ENCODE data around the gene TIMM23. TPM values are rescaled to one million over a fixed set of nuclear protein-coding genes. Genes with fewer than 3 reads are reported as not detected.

The TIMM23 gene
- total RNA-seq, 1 experiment from 2014 or later, result 111 TPM

DNA sequence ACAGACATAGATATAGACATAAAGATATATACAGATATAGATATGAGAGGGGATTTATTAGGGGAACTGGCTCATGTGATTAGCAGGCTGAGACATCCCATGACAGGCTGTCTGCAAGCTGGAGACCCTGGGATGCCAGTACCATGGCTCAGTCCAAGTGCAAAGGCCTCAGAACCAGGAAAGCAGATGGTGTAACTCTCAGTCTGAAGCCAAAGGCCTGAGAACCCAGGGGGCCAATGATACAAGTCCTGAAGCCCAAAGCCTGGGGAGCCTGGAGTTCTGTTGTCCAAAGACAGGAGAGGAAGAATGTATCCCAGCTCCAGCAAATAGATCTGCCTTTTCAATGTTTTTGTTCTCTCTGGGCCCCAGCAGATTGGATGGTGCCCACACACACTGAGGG lies 52.7 kb downstream of the TIMM23 start:
- no peak for DNase-seq
- Histone ChIP-seq H3K36me3 (replicated peaks; ENCODE audit: control insufficient read depth, insufficient read depth, low read length) (no peaks in the 10 kb centered on the region), H3K4me3 (ENCODE audit: insufficient read depth, low read depth, low read length) (no peak overlapping the region), H3K27me3 (ENCODE audit: control insufficient read depth, insufficient read depth, low read length) (no peaks in the 10 kb centered on the region)

DNA sequence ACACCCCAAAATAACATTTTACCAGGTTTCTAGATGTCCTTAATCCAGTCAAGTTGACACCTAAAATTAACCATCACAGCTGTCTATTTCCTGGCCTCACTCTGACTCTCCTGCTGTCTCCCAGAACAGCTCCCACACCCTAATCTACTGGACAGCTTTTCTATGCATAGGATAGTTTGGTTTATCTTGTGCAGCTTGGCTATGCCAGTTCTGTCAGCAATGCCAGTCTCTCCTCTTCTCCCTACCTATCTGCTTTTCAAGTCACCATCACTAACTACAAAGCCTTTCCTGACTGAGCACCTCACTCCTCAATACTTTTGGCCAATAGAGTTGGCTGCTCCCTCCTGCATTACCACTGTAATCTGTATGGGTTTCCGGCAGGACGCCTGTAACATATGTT lies 53.1 kb downstream of the TIMM23 start:
- H3K4me3 ChIP-seq (ENCODE audit: insufficient read depth, low read depth, low read length), result no peak overlapping the region
- DNase-seq, result no peak
- H3K27me3 ChIP-seq (ENCODE audit: control insufficient read depth, insufficient read depth, low read length), result no peaks in the 10 kb centered on the region
- H3K36me3 ChIP-seq (replicated peaks; ENCODE audit: control insufficient read depth, insufficient read depth, low read length), result no peaks in the 10 kb centered on the region

DNA sequence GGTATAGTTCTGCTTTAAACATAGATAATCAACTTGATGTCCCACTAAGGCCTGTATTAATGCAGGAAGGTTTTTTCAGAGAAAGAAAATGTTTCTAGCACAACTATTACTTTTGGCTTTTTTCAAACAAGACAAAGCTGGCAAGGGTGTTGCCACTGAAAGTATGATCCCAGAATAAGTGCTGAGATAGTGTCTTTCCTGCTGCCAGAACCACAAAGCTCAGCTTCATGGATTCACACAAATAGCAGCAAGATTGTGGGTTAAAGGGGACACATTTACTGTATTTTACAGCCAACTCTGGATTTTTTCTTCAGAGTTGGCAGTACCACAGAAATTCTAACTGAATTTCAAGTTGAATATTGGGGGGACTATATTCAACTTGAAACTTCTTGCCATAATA lies 53.8 kb downstream of the TIMM23 start:
- no peaks in the 10 kb centered on the region for H3K36me3 ChIP-seq (replicated peaks; ENCODE audit: control insufficient read depth, insufficient read depth, low read length)
- H3K27me3 ChIP-seq (ENCODE audit: control insufficient read depth, insufficient read depth, low read length), result no peaks in the 10 kb centered on the region
- DNase-seq, result no peak
- H3K4me3 ChIP-seq (ENCODE audit: insufficient read depth, low read depth, low read length), result no peak overlapping the region

DNA sequence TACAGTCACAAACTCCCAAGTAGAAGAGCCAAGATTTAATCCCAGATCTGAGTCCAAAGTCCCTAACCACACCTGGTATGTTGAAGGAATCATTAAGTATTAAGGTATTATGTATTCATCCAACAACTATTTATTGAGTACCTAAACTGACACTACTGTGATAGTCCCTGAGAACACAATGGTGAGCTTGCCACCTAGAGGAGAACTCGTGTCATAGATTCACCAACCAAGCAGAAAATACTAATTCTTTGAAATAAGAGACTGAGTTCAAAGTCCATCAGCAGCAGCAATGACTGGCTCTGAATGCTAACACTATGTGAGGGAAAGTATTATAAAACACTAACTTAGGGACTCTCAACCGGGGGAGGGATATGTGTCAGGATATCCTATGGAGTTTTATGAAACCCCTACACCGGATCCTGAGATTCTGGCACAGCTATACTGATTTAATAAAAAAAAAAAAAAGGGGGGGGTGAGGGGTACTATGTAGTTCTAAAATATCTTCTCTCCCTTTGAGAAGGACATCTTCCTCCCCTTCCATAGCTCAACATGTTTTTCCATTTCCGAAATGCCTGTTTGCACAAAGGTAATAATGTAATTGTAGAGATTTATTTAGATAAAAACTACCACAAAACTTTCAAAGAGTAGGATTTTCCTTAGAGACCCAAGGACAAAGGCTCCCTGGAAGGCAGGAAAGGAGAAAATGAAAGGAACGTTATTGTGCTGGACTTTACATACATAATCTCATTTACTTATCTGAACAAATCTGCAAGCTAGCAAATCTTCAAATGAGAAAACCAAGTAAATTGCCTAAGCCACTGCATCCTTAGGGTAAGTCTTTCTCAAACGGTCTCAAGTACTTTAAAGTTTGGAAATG lies 56.5 kb downstream of the TIMM23 start:
- DNase-seq, result peak; percentile 57
- peak overlapping the region; percentile 4; the same call in 1 of the 2 replicates for H3K4me3 ChIP-seq (ENCODE audit: insufficient read depth, low read depth, low read length)
- no peaks in the 10 kb centered on the region for H3K27me3 ChIP-seq (ENCODE audit: control insufficient read depth, insufficient read depth, low read length)
- no peaks in the 10 kb centered on the region for H3K36me3 ChIP-seq (replicated peaks; ENCODE audit: control insufficient read depth, insufficient read depth, low read length)

DNA sequence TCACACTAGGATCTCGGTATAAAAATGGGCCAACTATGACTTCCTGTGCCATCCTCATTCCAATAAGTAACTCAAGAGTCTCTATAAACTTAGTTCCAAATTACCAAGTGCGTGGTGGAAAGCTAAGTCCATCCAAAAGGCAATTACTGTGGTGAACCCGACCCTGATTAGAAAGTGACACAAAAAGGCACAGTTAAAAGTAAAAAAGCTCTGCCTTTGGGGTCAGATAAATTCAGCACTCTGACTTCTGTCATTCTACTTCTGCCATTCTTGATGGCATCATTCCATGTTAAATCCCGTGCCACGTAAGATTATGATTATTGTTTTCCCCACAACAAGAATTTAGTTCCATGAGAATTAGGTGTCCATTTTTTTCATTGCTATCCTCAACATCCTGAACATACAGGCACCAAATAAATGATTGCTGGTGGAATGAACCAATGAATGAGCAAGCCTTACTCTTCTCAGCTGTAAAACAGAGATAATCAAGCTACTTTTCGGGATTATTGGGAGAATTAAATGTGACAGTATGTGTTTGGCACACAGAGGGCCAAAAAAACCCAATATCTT lies 57.3 kb downstream of the TIMM23 start:
- peak overlapping the region; percentile 95 for H3K4me3 ChIP-seq (ENCODE audit: insufficient read depth, low read depth, low read length)

DNA sequence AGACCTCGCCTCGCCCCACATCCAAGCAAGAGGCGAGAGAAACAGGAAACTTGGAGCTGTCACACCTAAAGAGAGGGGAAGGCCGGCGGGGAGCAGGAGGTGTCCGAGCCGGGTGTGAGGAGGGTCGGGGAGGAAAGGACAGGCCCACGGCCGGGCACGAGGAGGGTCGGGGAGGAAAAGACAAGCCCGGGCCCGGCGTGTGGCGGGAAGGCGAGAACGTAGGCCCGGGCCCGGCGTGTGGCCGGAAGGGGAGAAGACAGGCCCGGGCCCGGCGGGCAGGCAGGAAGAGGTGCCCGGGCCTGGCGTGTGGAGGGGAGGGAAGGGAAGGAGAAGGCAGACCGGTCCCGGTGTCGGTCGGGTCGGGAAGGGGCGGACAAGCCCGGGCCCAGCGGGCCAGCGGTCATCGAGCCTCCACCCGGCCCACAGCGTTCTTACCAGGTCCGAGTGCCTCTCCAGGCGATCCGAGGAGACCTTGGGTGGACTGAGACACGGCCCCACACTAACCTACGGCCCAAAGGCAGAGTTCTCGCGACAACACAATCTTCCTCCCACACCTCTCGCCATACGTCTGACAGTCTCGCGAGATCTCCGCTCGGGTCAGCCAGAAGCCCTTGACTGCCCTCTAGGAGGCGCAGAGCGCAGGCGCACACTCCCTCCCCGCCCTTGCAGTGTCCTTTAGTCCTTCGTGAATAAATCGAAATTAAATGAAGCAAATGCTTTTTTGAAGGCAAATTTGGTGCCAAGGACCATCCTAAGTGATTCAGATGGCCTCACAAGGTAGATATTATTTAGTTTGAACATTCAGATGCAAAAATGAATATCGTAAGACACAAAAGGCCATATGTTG lies 58.0 kb downstream of the TIMM23 start, which contains the start of gene NCOA4:
Gene NCOA4 (minus strand): TSS at position 533 of the 847 bp plus-strand sequence. CDS start 13,943 bp downstream, outside the sequence.
- Histone ChIP-seq H3K36me3 (replicated peaks; ENCODE audit: control insufficient read depth, insufficient read depth, low read length) (no peaks in the 10 kb centered on the region), H3K4me3 (ENCODE audit: insufficient read depth, low read depth, low read length) (peak within 1 kb of the TSS; percentile 95), H3K27me3 (ENCODE audit: control insufficient read depth, insufficient read depth, low read length) (no peaks in the 10 kb centered on the region)
- peak; percentile 97 for DNase-seq

More for the DNA sequence above, 57.3 kb downstream of the TIMM23 start:
- no peaks in the 10 kb centered on the region for H3K27me3 ChIP-seq (ENCODE audit: control insufficient read depth, insufficient read depth, low read length)
- no peaks in the 10 kb centered on the region for H3K36me3 ChIP-seq (replicated peaks; ENCODE audit: control insufficient read depth, insufficient read depth, low read length)
- no peak for DNase-seq

DNA sequence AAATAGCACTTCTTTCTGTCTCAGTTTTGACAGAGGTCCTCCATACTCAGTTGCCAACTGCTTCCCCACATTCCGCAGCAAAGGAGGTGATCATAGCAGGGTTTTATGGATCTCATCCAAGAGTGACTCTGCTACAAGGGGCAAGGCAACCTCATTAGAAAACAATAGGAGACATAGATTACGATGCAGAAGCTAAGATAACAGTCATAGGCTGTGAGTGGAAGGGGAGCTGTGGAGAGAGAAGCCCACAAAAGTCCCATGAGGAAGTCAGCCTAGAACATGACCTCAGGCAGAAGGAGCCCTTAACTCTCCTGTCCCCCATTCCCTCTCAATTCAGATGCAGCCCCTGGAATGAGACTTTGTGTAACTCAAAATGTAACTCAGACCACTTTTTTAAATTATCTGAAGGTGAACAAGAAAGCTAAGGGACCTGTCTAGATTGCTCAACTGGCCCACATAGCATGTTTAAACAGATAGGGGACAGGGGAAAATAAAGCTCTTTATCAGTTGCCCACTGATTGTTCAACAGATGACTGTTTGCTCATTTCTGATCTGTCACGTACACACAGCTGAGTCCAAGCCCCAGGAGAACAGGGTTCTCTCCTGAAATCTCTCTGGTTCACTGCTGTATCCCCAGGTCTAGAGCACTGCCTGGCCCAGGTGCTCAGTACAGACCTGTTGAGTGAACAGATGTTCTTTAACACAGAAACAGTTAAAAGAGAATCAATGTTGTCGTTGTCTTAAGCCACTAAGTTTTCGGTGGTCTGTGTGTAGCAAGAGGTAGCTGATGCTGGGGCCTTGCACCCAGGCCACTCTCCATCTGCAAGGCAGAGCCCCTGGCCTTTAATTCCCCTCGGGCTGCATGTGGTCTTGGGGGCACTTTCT lies 59.6 kb downstream of the TIMM23 start:
- Histone ChIP-seq H3K4me3 (ENCODE audit: insufficient read depth, low read depth, low read length) (no peak overlapping the region), H3K36me3 (replicated peaks; ENCODE audit: control insufficient read depth, insufficient read depth, low read length) (no peaks in the 10 kb centered on the region), H3K27me3 (ENCODE audit: control insufficient read depth, insufficient read depth, low read length) (no peaks in the 10 kb centered on the region)
- no peak for DNase-seq

DNA sequence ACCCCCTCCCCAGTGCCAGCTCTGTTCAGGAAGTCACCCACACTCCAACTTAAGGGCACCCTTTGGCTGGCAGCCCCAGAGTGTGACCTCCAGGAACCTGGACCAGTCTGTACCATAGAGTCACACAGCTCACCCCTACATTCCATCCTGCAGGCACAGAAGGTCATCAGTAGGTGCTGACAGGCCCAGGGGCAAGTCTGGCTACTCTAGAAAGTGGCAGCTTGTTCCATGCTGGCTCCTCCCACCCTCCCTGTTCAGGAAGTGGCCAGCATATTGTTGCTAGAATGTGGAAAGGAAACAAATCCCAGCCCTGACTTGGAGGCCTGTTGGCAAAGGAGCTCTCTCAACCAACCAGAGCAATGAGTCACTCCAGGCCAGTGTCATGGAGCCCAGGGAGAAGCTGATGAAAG lies 61.3 kb downstream of the TIMM23 start:
- DNase-seq, result no peak
- no peaks in the 10 kb centered on the region for H3K36me3 ChIP-seq (replicated peaks; ENCODE audit: control insufficient read depth, insufficient read depth, low read length)
- no peak overlapping the region for H3K4me3 ChIP-seq (ENCODE audit: insufficient read depth, low read depth, low read length)
- no peaks in the 10 kb centered on the region for H3K27me3 ChIP-seq (ENCODE audit: control insufficient read depth, insufficient read depth, low read length)

DNA sequence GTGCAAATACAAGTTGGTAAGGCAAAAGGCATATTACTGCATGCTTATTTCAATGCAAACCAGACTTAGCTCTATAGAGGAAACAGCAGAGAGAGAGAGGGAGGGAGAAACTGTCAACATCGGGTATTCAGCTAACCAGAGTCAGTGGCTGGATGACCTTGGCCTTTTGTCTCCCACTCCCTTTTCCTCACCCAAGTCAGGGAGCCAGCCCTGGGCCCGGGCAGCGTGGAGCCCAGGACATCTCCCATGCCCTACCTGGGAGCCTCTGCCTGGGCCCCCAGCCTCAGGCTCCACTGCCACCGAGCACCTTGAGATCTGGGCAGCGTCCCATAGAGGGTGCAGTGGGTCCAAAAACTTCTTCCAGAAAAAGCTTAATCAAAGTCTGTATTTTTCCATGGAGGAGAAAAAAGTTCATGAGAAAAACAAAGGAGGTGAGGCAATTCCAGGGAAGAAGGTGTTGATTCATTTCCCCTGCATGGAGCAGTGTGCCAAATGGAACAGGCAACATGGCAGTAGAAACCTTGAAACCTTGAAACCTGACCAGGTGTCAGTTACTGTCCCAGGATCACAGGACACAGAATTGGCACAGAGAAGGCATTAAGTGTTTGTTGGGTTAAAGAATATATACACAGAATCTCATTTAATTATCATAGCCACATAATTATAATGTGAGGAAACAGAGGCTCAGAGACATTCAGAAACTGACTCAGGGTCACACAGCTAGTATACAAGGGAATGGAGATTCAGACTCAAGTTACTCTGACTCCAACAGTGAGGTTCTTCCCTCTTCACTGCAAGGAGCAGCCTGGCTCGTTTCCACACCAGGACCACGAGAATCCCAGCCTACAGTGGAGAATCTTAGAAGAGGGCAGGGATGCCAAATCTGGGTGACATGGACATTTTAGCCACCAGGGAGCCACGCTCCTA lies 63.9 kb downstream of the TIMM23 start:
- H3K27me3 ChIP-seq (ENCODE audit: control insufficient read depth, insufficient read depth, low read length), result no peaks in the 10 kb centered on the region
- H3K4me3 ChIP-seq (ENCODE audit: insufficient read depth, low read depth, low read length), result no peak overlapping the region
- H3K36me3 ChIP-seq (replicated peaks; ENCODE audit: control insufficient read depth, insufficient read depth, low read length), result no peaks in the 10 kb centered on the region
- peak; percentile 64 for DNase-seq

DNA sequence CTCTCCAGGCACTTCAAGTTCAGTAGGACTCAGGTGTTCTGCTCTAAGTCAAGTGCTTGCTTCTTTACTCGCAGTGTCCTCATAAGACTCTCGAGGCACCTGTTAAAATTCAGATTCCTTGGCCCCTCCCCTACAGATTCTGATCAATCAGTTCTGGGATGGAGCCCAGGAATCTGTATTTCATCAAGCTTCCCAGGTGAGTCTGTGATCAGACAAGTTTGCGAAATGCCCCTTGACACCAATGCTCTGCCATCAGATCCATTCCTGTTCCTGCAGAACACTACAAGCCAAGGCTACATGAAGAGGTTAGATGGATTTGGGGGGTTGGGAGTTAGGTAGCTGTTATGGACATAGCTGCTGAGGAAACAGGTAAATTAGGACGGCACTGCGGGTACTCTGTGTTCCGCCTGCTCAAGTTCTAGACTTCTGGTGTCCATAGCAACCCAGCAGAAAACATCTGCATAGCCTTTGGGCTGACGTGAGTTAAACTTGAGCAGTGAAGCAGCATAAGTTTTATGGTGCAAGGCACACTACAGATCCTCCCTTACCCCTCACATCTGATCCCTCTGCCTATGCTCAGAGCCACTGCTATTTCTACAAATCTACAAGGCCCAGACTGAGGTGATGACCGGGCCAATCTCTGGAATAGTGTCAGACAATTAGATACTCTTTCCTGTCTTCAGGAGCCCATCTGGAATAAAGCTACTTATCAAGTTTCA lies 65.0 kb downstream of the TIMM23 start:
- DNase-seq, result no peak
- no peaks in the 10 kb centered on the region for H3K27me3 ChIP-seq (ENCODE audit: control insufficient read depth, insufficient read depth, low read length)
- no peaks in the 10 kb centered on the region for H3K36me3 ChIP-seq (replicated peaks; ENCODE audit: control insufficient read depth, insufficient read depth, low read length)
- no peak overlapping the region for H3K4me3 ChIP-seq (ENCODE audit: insufficient read depth, low read depth, low read length)

DNA sequence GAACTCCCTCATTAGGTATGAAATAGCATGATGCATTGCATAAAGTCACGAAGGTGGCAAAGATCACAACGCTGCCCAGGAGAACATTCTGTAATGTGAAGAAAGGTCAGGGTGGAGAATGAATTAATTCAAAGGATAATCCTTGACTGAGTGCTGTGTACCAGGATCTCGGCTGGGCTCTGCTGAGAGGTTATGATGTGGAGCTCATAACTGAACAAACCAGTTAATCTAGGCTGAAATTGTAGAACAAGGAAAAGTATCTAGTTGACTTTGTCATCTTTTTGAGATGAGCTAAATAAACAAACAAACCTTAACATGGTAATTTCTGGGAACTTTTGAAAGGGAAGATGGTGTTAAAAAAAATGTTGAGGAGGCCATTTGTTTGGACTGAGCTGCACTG lies 67.7 kb downstream of the TIMM23 start:
- DNase-seq, result no peak

DNA sequence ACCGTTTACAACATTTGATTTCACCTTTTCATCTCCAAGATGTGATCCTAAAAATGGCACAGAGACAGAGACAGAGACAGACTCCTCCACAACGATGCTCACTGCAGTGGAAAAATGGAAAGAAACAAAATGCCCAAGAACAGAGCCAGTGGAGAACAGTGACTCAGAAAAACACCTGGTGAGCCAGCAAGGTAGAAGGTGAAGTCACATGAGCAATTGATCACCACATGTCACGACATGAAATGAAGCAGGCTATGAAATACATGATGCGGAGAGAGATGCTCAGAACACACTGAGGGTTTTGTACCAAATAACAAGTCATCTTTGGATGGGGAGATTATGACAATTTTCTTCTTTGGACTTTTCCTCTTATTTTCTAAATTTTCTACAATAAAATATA lies 70.2 kb downstream of the TIMM23 start:
- no peaks in the 10 kb centered on the region for H3K27me3 ChIP-seq (ENCODE audit: control insufficient read depth, insufficient read depth, low read length)
- DNase-seq, result no peak
- H3K36me3 ChIP-seq (replicated peaks; ENCODE audit: control insufficient read depth, insufficient read depth, low read length), result no peaks in the 10 kb centered on the region
- no peak overlapping the region for H3K4me3 ChIP-seq (ENCODE audit: insufficient read depth, low read depth, low read length)

More for the DNA sequence above, 67.7 kb downstream of the TIMM23 start:
- Histone ChIP-seq H3K4me3 (ENCODE audit: insufficient read depth, low read depth, low read length) (no peak overlapping the region), H3K36me3 (replicated peaks; ENCODE audit: control insufficient read depth, insufficient read depth, low read length) (no peaks in the 10 kb centered on the region), H3K27me3 (ENCODE audit: control insufficient read depth, insufficient read depth, low read length) (no peaks in the 10 kb centered on the region)
